NB4 (cell line): ENCODE results near the gene ZNF454.

ENCODE experiments used
- CTCF ChIP-seq: IDR thresholded peaks from one replicate; pipeline ENCODE4 v1.5.1; 2012; ENCODE audit warnings: low read depth, low read length
- MAX ChIP-seq: IDR thresholded peaks from 2 replicates; pipeline ENCODE4 v1.6.1; 2011; ENCODE audit warnings: low read depth, low read length
- MYC ChIP-seq: IDR thresholded peaks from 2 replicates; pipeline ENCODE4 v1.6.1; 2011; ENCODE audit warnings: low read depth, low read length
- POLR2A ChIP-seq: IDR thresholded peaks from 2 replicates; pipeline ENCODE4 v1.6.1; 2011; ENCODE audit warnings: mild to moderate bottlenecking; ENCODE audit not compliant: insufficient read length; ENCODE audit errors: extremely low read depth

- TF ChIP-seq CTCF = no peak
- TF ChIP-seq POLR2A = no peak
- no peak for TF ChIP-seq MYC
- TF ChIP-seq MAX = no peak
Measured at GRCh38 chr5:178998441-178998840, 57.4 kb downstream of the ZNF454 start.
